C4-2B (cell line): ENCODE data around the gene TLR10.

ENCODE experiments used
- CTCF ChIP-seq: fragments of 450-650 bp; conservative IDR thresholded peaks from 2 replicates; pipeline ENCODE4 v1.5.1; 2017; ENCODE audit warnings: mild to moderate bottlenecking
- ZFX ChIP-seq: fragments of 450-650 bp; IDR thresholded peaks from 2 replicates; pipeline ENCODE4 v1.6.1; 2017

DNA sequence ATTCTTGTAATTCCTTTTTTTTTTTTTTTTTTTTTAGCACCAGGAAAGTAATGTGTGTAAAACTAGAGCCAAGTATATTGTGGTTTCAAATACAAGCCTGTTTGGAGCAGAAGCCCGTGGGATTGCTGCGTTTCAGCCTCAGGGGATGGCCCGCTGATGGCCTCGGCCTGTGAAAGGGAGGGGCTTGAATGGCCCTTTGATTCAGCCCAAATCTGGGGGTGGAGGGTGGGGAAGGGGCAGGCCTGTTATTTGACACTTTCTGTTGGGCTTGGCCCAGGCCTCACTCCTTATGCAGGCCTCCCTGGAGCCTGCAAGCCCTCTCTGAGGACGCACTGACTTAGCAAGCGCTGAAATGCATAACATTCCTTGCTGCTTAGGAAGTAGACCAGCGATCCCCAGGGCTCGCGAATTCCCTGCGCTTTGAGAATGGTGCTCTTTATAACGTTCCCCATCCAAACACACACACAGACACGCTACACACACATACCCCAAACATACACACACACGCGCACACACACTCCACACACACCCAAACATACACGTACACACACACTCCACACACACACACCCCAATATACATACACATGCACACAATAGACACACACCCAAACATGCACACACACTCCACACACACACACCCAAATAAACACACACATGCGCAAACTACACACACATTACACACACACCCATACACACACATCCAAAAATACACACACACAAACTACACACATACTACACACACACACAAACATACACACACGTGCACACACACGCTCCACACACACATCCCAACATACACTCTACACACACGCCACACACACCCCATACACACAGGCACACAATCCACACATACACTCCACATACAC, 29.6 kb downstream of the TLR10 start:
- TF ChIP-seq CTCF (no peak), ZFX (no peak)
